SK-N-SH (cell line): ENCODE results near the gene TGIF1.

ENCODE experiments used
- CHD2 ChIP-seq: fragments of 150-350 bp; IDR thresholded peaks from 2 replicates; pipeline ENCODE4 v1.6.1; 2018; ENCODE audit warnings: low read length; ENCODE audit not compliant: partially characterized antibody
- CTCF ChIP-seq: fragments of 200-600 bp; sonication (generic); IDR thresholded peaks from 2 replicates; pipeline ENCODE4 v1.6.1; 2017; ENCODE audit warnings: antibody characterized with exemption, mild to moderate bottlenecking, moderate library complexity
- EP300 ChIP-seq, 2 experiments: IDR thresholded peaks; 2 replicates each; pipeline versions ENCODE4 v1.4.0 to v1.6.1; 2012; ENCODE audit warnings: borderline replicate concordance in 1 of 2, low read depth in 1 of 2, low read length in 1 of 2
- GATA2 ChIP-seq: sonication (generic); formaldehyde crosslinking; IDR thresholded peaks from 2 replicates; pipeline ENCODE4 v1.5.0; 2020; ENCODE audit warnings: mild to moderate bottlenecking, missing genetic modification reagents
- JUND ChIP-seq: IDR thresholded peaks from 2 replicates; pipeline ENCODE4 v1.4.0; 2012
- NFIC ChIP-seq: IDR thresholded peaks from 2 replicates; pipeline ENCODE4 v1.4.0; 2012; ENCODE audit warnings: borderline replicate concordance
- POLR2AphosphoS5 ChIP-seq: IDR thresholded peaks from 2 replicates; pipeline ENCODE4 v1.6.1; 2012; ENCODE audit warnings: low read depth, low read length
- REST ChIP-seq: IDR thresholded peaks from 2 replicates; pipeline ENCODE4 v1.6.1; 2012; ENCODE audit warnings: mild to moderate bottlenecking, low read depth, low read length, moderate library complexity
- RFX5 ChIP-seq: IDR thresholded peaks from 2 replicates; pipeline ENCODE4 v1.6.1; 2012; ENCODE audit warnings: mild to moderate bottlenecking, improper control_type of control experiment, low read length
- USF1 ChIP-seq: IDR thresholded peaks from 2 replicates; pipeline ENCODE4 v1.4.0; 2012; ENCODE audit warnings: low read depth, borderline replicate concordance
- YY1 ChIP-seq: IDR thresholded peaks from 2 replicates; pipeline ENCODE4 v1.4.0; 2012; ENCODE audit warnings: low read depth, mild to moderate bottlenecking

GRCh38 chr18:3466872-3467271 is 16.9 kb downstream of the TGIF1 start:
- TF ChIP-seq NFIC = no peak
- no peak for TF ChIP-seq CHD2
- no peak for TF ChIP-seq GATA2 (CRISPR knock-in tag)
- no peak for TF ChIP-seq JUND
- no peak for TF ChIP-seq CTCF
- TF ChIP-seq USF1 = no peak
- TF ChIP-seq YY1 = no peak
- TF ChIP-seq EP300 (IDR thresholded peaks at IDR 0.05; ENCODE audit: borderline replicate concordance in 1 of 2, low read depth in 1 of 2, low read length in 1 of 2) = no peak
- no peak for TF ChIP-seq RFX5
- TF ChIP-seq POLR2AphosphoS5 = no peak
- no peak for TF ChIP-seq REST
